ENCODE data around the gene KCNQ4.

Gene KCNQ4

DNA sequence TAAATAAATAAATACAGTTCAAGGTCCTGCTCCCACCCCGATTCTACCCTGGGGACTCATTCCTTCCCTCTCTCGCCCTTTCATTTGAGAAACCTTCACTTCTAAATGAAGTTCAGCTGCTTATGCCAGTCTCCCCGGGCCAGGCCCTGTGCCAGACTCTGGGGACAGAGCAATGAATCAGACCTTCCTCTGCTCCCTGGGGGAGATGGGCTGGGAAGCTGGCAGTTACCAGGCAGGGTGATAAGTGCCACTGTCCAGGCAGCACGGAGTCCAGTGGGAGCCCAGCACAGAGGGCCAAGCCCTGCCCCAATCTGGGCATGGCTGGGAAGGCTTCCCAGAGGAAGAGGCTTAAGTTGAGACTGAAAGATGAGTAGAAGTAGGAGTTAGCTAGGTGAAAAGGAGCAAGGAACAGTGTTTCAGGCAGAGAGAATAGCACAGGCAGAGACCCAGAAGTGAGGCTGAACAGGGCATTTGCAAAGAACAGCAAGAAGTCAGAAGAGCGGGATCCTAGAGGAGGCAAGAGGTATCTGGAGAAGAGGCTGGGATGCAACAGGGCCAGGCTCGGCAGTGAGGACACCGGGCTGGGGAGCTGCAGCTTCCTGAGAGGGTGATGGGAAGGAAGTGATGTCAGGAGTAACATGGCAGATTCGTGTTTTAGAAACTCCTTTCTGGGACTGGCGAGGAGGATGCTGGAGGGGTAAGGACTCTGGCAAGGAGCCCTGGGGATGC lies 13.5 kb downstream of the KCNQ4 start:
- no peak for DNase-seq

DNA sequence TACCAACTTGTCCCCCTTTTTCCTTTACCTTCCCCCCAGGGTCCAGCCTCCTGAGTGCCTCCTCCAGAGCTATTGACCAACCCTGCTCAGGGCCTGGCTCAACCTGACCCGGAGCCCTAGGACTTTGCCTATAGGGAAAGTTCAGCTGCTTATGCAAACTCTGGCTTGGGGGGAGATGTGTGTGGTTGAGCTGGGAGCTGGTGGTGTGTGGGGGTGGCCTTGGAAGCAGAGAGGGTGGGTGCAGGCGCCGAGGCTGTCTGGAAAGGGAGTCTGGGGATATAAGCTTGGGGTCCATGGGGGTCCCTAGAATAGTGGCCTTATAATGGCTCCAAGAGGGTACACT lies 14.1 kb downstream of the KCNQ4 start:
- no peak for DNase-seq

DNA sequence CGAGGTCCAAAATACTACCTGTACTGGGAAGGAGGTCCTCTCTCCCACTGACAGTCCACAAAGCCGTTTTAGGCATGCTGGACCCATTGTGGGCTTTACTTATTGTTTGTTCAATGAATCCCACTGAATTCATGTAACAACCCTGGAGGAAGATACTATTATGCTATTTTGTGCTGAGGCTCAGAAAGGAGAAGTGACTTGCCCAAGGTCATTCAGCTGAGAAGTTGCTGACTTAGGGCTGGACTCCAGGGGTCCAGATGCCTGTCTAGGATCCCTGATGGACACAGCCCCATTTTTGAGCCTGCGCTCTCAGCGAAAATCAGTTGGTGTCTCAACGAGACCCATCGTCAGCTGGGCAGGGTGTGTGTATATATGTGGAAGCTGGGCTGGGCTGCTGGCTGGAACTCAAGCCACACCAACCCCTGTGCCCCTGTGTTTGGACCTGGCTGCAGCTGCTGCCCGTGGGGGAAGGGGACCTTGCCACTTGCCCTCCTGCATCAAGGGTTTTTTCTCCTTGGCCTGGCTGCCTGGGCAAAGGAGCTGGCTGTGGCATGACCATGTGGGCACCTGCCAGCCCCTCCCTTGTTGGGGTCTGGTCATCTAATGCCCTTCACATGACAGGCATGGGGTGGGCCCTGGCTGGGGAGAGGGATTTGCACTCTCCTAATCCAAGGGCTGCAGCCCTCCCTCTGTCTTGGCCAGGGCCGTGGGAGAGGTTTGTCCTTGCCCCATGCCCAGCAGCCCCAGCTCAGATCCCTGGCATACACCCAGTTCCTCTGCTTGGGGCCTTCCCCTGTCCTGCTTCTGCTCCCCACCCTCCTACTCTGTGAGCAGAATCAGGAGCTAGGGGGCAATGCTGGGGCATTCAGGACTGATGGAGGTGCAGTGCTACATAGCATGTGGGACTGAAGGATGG lies 15.0 kb downstream of the KCNQ4 start:
- no peak for DNase-seq

DNA sequence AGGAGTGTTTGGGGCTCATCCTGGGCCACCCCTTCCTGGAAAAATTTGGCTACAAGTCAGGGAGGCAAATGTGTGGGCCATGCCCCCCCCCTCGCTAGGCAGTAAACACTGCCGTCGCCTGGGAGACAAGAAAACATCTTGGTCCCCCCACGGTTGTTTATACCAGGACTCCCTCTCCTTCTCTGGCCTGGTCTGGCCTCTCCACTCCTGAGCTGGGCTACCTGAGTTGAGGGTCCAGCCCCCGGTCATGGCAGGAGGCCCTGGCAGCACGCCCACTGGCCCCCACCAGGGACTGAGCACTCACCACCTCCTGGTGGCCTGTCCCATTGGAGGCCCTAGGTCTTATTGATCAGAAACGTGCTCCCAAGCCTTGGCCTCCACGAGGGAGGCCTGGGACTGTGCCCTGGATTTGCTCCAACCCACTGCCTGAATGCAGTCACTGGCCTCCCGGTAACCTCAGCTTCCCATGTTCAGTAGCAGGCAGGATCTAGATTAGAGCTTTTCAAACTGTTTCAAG lies 15.8 kb downstream of the KCNQ4 start:
- DNase-seq = no peak

- no peak for DNase-seq
Observed at GRCh38 chr1:40801742-40802077, 18.1 kb downstream of the KCNQ4 start.

- peak; percentile 92 for DNase-seq
Observed at GRCh38 chr1:40802078-40802741, 18.6 kb downstream of the KCNQ4 start.

DNA sequence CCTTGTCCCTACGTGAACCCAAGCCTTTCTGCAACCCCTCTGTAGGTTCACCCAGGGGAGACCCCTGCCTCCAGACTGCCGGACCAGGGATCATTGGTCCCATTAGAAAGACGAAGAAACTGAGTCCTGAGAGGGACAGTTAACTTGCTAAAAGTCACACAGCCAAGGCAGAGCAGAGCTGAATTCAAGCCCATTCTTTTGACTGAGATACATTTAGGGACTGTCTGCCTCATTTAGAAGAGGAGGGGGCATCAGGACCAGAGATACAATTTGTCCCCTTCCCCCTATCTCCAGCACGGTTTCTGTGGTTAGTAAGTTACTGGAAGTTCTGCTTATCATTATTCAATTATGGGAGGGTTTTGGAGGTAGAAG lies 19.1 kb downstream of the KCNQ4 start:
- no peak for DNase-seq

DNA sequence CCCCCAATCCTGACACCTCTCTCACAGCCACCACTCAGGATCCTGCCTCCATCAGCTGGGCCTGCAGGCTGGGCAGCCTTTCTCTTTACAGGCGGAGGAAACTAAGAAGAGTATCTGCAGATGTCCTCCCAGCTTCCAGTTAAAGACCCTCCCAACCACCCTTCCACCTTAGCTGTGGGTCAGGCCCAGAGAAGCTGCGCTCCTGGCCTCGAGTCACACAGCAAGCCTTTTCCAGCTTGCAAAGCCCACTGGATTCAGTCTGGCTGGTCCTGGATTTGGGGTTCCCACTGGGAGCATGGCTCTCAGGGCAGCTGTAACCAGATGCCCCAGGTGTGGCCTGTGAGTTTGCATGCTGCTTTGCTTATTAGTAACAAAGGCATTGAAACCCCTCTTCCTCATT lies 19.9 kb downstream of the KCNQ4 start:
- no peak for DNase-seq

DNA sequence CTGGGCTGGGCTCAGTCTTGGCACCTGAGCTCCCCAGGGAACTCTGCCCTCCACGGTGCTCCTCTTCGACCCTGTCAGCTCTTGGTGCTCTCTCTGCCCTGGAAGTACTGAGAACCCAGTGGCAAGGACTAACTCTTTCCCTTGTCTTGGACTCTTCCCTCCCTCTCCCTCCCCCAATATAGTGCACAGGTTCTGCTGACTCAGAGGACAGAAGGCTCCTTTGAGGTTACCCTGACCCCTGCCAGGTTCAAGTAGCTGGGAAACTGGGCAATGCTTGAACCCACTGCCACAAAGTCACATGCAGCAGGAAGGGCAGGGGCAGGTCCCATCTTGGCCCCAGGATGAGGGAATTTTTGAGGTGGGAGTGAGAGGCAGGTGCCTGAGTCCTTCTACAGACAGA lies 20.3 kb downstream of the KCNQ4 start:
- DNase-seq = peak; percentile 39

DNA sequence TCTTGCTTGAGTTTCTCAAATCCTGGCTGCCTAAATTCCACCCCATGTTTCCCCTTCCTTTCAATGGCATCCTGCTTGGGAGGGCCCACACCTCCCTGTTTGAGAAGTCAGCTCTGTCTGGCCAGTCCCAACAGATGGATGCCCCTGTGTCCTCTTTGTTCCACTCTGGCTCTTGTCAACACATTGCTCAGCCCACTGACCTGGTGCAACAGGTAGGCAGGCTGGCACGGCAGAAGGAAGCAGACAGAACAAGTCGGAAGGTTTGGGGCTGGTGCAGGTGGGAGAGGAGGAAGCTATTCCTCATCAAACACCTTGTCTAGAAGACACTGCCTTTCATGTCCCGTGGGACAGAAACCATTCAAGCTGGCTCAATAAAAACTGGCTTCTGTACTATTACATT lies 22.7 kb downstream of the KCNQ4 start:
- no peak for DNase-seq

- DNase-seq = no peak
Observed at GRCh38 chr1:40806731-40807695, 23.4 kb downstream of the KCNQ4 start.

- DNase-seq = no peak
Observed at GRCh38 chr1:40808002-40808401, 24.4 kb downstream of the KCNQ4 start.

GRCh38 chr1:40808444-40808843 lies 24.9 kb downstream of the KCNQ4 start:
- no peak for DNase-seq

DNA sequence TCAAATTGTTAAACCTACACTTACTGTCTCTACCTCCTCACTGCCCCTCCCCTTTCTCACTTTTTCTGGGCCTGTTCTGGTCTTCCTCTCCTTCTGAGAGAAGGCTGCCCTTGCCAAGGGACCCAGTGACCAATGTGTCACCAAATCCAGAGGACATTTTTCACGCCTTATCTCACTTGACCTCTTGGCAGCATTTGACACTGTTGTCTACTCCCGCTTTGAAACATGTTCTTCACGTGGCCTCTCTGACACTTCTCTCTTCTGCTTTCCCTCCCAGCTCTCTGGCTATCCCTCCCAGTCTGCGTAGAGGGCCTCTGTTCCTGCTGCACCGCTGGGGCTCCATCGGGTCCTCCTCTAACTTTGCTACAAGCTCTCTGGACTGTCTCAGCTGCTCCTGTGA lies 25.3 kb downstream of the KCNQ4 start:
- DNase-seq = no peak

- no peak for DNase-seq
Observed at GRCh38 chr1:40810927-40811326, 27.3 kb downstream of the KCNQ4 start.

DNA sequence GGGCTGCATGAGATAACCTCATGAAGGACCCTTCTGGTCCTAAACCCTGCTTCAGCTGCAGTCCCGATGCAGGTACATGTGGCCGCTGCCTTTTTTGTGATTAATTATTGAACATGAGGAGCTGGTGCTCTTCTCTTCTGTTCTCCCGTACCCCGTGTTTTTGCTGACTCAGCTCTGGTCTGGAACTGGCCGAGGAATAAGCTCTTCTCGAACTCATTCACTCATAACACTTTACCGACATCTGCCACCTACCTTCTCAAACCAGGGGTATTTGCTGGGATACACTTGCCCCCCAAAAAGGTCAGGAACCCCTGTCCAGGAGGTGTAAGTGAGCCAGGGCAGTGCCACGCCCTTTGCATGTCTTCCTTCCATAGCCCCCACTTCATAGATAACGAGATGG lies 31.8 kb downstream of the KCNQ4 start:
- no peak for DNase-seq

- no peak for DNase-seq
Observed at GRCh38 chr1:40817791-40818263, 34.2 kb downstream of the KCNQ4 start.

DNA sequence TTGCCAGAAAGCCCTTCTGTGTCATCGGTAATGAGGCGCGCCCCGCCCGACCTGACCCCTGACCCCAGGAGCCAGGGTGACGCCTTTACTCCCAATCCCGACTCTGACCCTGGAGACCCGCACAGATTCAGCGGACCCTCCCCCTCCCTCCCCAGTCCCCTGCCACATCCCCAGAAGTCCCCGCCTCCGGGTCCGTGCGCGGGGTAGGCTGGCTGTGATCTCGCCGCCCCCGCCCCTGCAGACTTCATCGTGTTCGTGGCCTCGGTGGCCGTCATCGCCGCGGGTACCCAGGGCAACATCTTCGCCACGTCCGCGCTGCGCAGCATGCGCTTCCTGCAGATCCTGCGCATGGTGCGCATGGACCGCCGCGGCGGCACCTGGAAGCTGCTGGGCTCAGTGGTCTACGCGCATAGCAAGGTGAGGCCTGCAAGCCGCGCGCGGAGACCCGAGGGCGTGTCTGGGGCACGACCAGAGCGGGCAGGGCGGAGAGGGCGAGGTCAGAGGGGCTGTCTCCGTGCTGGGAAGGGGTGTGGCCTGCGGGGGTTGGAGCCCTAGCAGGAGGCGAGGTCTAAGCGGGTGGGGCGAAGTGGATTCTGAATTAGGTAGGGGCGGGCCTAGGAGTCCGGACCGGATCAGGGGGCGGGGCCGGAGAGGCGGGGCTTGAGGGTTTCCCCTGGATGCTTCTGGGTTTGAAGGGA lies 34.8 kb downstream of the KCNQ4 start:
- peak; percentile 69 for DNase-seq

DNA sequence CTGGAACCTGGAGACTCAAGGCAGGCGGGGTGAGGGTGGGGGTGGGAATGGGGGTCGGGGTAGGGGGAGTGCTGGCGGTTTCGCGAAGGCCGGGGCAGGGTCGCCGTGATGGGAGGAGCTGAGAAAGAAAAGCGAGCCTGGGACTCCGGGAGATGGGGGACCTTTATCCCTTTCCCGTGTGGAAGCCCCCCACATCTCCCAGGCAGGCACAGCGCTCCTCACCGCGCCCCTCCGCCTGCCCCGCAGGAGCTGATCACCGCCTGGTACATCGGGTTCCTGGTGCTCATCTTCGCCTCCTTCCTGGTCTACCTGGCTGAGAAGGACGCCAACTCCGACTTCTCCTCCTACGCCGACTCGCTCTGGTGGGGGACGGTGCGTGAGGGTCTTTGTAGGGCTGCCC lies 35.5 kb downstream of the KCNQ4 start:
- DNase-seq = no peak

DNA sequence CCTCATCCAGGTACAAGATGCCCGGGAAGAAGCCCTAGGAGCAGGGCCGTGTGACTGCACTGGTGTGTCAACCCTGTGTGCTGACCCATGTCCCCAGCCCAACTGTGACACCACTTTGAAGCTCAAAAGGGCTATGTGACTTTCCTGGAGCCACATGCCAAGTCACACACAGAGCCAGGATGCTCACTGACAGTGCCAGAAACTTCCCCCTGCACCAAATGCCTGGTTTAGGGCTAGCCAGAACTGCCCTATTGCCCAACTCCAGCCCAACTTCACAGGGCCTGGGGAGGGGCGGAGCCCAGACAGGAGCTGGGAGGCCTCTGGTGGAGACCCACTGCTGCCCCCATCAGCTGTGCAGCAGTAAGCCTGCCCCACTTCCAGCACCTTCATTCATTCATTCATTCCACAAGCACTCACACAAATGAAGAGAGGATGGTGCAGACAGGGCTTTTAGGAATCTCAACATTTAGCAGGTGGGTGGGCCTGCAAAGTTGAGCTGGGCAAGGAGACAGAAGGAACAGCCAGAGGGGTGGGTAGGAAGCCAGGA lies 36.7 kb downstream of the KCNQ4 start:
- no peak for DNase-seq

DNA sequence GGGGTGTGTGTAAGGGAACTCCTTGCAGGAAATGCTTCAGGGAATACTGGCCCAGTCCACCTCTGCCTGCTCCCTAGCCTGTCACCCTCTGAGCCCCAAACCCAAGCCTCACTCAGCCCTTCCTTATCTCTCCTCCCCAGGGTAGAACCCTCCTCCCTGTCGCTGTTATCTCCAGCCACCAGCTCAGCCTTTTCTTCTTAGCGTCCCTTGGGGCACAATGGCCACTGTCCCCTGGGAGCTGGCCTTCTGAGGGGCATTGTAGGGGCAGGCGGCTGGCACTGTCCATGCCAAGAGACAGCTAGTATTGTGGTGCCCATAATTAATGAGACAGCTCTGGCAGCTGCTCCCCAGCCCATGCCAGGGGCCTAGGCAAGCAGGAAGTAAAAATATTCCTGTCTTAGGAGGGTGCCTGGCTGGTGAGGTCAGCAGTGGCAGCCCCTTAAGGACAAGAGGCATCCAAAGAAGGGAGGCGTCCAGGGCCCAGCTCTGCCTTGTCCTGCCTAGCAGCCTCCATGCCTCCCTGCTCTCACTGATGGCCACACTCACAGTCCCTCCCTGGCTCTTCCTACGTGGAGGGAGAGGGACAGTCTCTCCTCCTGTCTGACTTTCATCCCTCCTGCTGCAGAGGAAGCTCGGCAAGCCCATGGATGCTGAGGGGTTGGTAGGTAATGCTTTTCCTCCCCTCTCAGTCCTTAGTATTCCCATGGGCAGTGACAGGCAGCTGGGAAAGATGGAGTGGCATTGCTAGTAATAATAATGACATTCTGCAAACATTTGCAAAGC lies 37.5 kb downstream of the KCNQ4 start:
- no peak for DNase-seq

All from RPMI8226 (cell line).